Measurements from ENCODE around the gene ASPG.

DNA sequence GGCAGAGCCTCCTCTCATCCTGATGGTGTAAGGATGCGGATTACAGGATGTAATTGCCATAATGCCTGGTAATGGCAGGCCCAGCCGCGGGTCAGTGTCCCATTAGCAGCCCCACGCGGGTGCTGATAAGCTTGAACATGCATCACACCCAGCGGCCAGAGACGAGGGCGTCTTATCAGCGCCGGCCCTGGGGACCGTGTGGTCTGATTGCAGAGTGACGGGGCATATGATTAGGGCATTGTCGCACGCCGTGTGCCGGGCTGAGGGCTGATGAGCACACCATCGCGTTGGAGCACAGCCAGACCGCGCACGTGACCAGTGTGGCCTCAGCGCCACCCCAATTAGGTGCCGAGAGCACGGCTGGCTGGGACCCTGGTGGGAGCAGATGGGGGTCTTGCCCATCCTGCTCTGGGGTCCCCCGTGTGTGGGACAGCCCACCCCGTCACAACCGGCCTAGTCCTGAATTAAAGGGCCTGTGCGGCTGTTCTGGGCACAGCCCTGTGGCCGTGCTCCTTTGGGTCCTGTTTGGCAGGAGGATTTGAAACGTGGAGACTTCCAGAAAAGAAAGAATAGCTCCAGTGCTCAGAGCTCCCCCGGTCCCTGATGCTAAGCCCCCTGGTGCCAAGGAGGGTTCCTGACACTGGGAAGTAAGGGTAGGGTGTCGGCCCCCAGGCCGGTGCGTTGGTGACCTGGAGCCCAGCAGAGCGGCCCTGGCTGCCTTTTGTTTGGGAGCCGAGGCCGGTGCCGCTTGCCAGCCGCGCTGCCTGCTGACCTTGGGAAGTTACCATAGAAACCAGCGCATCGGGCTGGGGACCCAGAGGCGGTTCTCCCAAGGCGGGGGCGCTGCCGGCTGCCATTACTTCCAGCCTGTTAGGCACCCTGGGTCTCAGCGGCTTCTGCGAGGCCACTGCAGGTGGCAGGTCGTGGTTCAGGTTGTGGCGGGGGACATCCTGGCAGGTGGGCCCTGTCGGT, 73.6 kb downstream of the ASPG start:
- TF ChIP-seq, protein P1, sequence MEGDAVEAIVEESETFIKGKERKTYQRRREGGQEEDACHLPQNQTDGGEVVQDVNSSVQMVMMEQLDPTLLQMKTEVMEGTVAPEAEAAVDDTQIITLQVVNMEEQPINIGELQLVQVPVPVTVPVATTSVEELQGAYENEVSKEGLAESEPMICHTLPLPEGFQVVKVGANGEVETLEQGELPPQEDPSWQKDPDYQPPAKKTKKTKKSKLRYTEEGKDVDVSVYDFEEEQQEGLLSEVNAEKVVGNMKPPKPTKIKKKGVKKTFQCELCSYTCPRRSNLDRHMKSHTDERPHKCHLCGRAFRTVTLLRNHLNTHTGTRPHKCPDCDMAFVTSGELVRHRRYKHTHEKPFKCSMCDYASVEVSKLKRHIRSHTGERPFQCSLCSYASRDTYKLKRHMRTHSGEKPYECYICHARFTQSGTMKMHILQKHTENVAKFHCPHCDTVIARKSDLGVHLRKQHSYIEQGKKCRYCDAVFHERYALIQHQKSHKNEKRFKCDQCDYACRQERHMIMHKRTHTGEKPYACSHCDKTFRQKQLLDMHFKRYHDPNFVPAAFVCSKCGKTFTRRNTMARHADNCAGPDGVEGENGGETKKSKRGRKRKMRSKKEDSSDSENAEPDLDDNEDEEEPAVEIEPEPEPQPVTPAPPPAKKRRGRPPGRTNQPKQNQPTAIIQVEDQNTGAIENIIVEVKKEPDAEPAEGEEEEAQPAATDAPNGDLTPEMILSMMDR (IDR thresholded peaks at IDR 0.05): no peak
- TF ChIP-seq POLR2A (IDR thresholded peaks at IDR 0.05): no peak
- no peak for TF ChIP-seq POLR2AphosphoS5 (IDR thresholded peaks at IDR 0.05)
- TF ChIP-seq EP300 (IDR thresholded peaks at IDR 0.05): no peak
